HUES64 (cell line): ENCODE data around the gene SLC39A11.
"Not testable (repeated sequence)": the region's sequence is repeated elsewhere in the genome, so short reads cannot be mapped to it uniquely, and the experiment has no call there.

ENCODE experiments used
- H3K27ac ChIP-seq: 2 replicates; pipeline ENCODE4 v1.7.0; 2013; ENCODE audit warnings: low read depth, low read length, inconsistent platforms
- H3K27me3 ChIP-seq: 2 replicates; pipeline ENCODE4 v1.6.1; 2013; ENCODE audit warnings: mild to moderate bottlenecking, low read length; ENCODE audit not compliant: insufficient read depth
- H3K36me3 ChIP-seq: 2 replicates; pipeline ENCODE4 v1.6.1; 2013; ENCODE audit warnings: mild to moderate bottlenecking, low read length; ENCODE audit not compliant: insufficient read depth
- H3K4me1 ChIP-seq: 2 replicates; pipeline ENCODE4 v1.6.1; 2013; ENCODE audit warnings: mild to moderate bottlenecking, low read length, moderate library complexity; ENCODE audit not compliant: insufficient read depth
- H3K4me3 ChIP-seq: 2 replicates; pipeline ENCODE4 v1.5.1; 2013; ENCODE audit warnings: mild to moderate bottlenecking, low read length, moderate library complexity
- H3K9ac ChIP-seq: 2 replicates; pipeline ENCODE4 v1.6.1; 2013; ENCODE audit warnings: mild to moderate bottlenecking, low read depth, low read length
- H3K9me3 ChIP-seq: 2 replicates; pipeline ENCODE4 v1.6.1; 2013; ENCODE audit warnings: low read depth, low read length; ENCODE audit not compliant: insufficient read depth
- WGBS: fragments of 150-250, 120-280 bp; methylation state at CpG from one replicate; pipeline ENCODE4 v1.1.7; 2013; ENCODE audit warnings: missing lambda C conversion rate; 5-methylcytosine and 5-hydroxymethylcytosine counted together

Gene SLC39A11

GRCh38 chr17:72794152-72794551, 298.3 kb downstream of the SLC39A11 start:
- WGBS, result 94% methylated on average over 5 of the region's 5 CpGs
- no peak overlapping the region for H3K27ac ChIP-seq
- no peak overlapping the region for H3K9ac ChIP-seq
- no peak overlapping the region for H3K4me3 ChIP-seq
- H3K36me3 ChIP-seq, result no peaks in the 10 kb centered on the region
- no peaks in the 10 kb centered on the region for H3K4me1 ChIP-seq
- no peaks in the 10 kb centered on the region for H3K9me3 ChIP-seq
- H3K27me3 ChIP-seq, result no peaks in the 10 kb centered on the region

- Histone ChIP-seq H3K9me3 (no peaks in the 10 kb centered on the region), H3K36me3 (no peaks in the 10 kb centered on the region), H3K4me1 (no peaks in the 10 kb centered on the region), H3K4me3 (no peak overlapping the region), H3K9ac (no peak overlapping the region), H3K27me3 (no peaks in the 10 kb centered on the region), H3K27ac (no peak overlapping the region)
- WGBS, result 97% methylated on average over 5 of the region's 5 CpGs
Observed at GRCh38 chr17:72792771-72793170, 299.7 kb downstream of the SLC39A11 start.

GRCh38 chr17:72790190-72790589, 302.3 kb downstream of the SLC39A11 start:
- Histone ChIP-seq H3K36me3 (no peaks in the 10 kb centered on the region), H3K27me3 (no peaks in the 10 kb centered on the region), H3K27ac (no peak overlapping the region), H3K9me3 (no peaks in the 10 kb centered on the region), H3K9ac (no peak overlapping the region), H3K4me3 (no peak overlapping the region), H3K4me1 (no peaks in the 10 kb centered on the region)
- 90% methylated on average over 3 of the region's 3 CpGs for WGBS

GRCh38 chr17:72789711-72790110, 302.8 kb downstream of the SLC39A11 start:
- Histone ChIP-seq H3K36me3 (no peaks in the 10 kb centered on the region), H3K4me1 (no peaks in the 10 kb centered on the region), H3K27me3 (no peaks in the 10 kb centered on the region), H3K9me3 (no peaks in the 10 kb centered on the region), H3K9ac (no peak overlapping the region), H3K27ac (no peak overlapping the region), H3K4me3 (no peak overlapping the region)
- WGBS, result 92% methylated on average over 6 of the region's 6 CpGs

- Histone ChIP-seq H3K4me3 (no peak overlapping the region), H3K9me3 (no peaks in the 10 kb centered on the region), H3K36me3 (no peaks in the 10 kb centered on the region), H3K27me3 (no peaks in the 10 kb centered on the region), H3K27ac (no peak overlapping the region), H3K9ac (no peak overlapping the region), H3K4me1 (no peaks in the 10 kb centered on the region)
- 93% methylated on average over 19 of the region's 19 CpGs for WGBS
Observed at GRCh38 chr17:72788950-72789585, 303.4 kb downstream of the SLC39A11 start.

GRCh38 chr17:72786209-72786608, 306.3 kb downstream of the SLC39A11 start:
- no peaks in the 10 kb centered on the region for H3K27me3 ChIP-seq
- no peak overlapping the region for H3K9ac ChIP-seq
- 89% methylated on average over 2 of the region's 2 CpGs for WGBS
- H3K4me1 ChIP-seq, result no peaks in the 10 kb centered on the region
- no peaks in the 10 kb centered on the region for H3K36me3 ChIP-seq
- H3K4me3 ChIP-seq, result no peak overlapping the region
- H3K9me3 ChIP-seq, result no peaks in the 10 kb centered on the region
- no peak overlapping the region for H3K27ac ChIP-seq

- Histone ChIP-seq H3K9ac (no peak overlapping the region), H3K36me3 (no peaks in the 10 kb centered on the region), H3K9me3 (no peaks in the 10 kb centered on the region), H3K27ac (no peak overlapping the region), H3K27me3 (no peaks in the 10 kb centered on the region), H3K4me3 (no peak overlapping the region), H3K4me1 (no peaks in the 10 kb centered on the region)
- WGBS, result 77% methylated on average over 5 of the region's 6 CpGs
Observed at GRCh38 chr17:72782985-72783701, 309.3 kb downstream of the SLC39A11 start.

GRCh38 chr17:72782437-72782836, 310.1 kb downstream of the SLC39A11 start:
- H3K9me3 ChIP-seq, H3K27ac ChIP-seq, H3K4me1 ChIP-seq, H3K4me3 ChIP-seq, H3K27me3 ChIP-seq, H3K36me3 ChIP-seq, H3K9ac ChIP-seq: not testable (repeated sequence)
- WGBS, result 96% methylated on average over 5 of the region's 5 CpGs

GRCh38 chr17:72778169-72779151, 314.0 kb downstream of the SLC39A11 start:
- H3K27ac ChIP-seq, result no peak overlapping the region
- H3K4me1 ChIP-seq, result 0 out of 2 replicates have a peak, but pooled peaks cover 6% of the 10 kb centered on the region
- H3K9me3 ChIP-seq, result no peaks in the 10 kb centered on the region
- H3K27me3 ChIP-seq, result no peaks in the 10 kb centered on the region
- 93% methylated on average over 13 of the region's 14 CpGs for WGBS
- no peak overlapping the region for H3K4me3 ChIP-seq
- H3K36me3 ChIP-seq, result no peaks in the 10 kb centered on the region
- no peak overlapping the region for H3K9ac ChIP-seq

GRCh38 chr17:72775919-72776318, 316.6 kb downstream of the SLC39A11 start:
- Histone ChIP-seq H3K27me3 (no peaks in the 10 kb centered on the region), H3K9me3 (no peaks in the 10 kb centered on the region), H3K9ac (no peak overlapping the region), H3K4me1 (0 out of 2 replicates have a peak, but pooled peaks cover 6% of the 10 kb centered on the region), H3K27ac (no peak overlapping the region), H3K36me3 (no peaks in the 10 kb centered on the region), H3K4me3 (no peak overlapping the region)
- 92% methylated on average over 4 of the region's 4 CpGs for whole genome bisulfite sequencing

- H3K9me3 ChIP-seq, result no peaks in the 10 kb centered on the region
- H3K4me3 ChIP-seq, result no peak overlapping the region
- H3K36me3 ChIP-seq, result no peaks in the 10 kb centered on the region
- no peaks in the 10 kb centered on the region for H3K27me3 ChIP-seq
- WGBS, result 92% methylated on average over 5 of the region's 5 CpGs
- H3K4me1 ChIP-seq, result 0 out of 2 replicates have a peak, but pooled peaks cover 6% of the 10 kb centered on the region
- H3K9ac ChIP-seq, result no peak overlapping the region
- H3K27ac ChIP-seq, result no peak overlapping the region
Observed at GRCh38 chr17:72775237-72775636, 317.3 kb downstream of the SLC39A11 start.
